Body of pancreas (tissue), 4 donors: ENCODE results near the gene DHX30. TPM values are rescaled to one million over a fixed set of nuclear protein-coding genes. Genes with fewer than 3 reads are reported as not detected.
"Not testable (repeated sequence)": the region's sequence is repeated elsewhere in the genome, so short reads cannot be mapped to it uniquely, and the experiment has no call there.

Experiments used
- ATAC-seq: fragments of 150-250 bp; one replicate; pipeline ENCODE4 v1.9.1; 2016
- DNase-seq, 4 donors: peaks; one replicate each; pipeline ENCODE4 v3.0.0-alpha.2; 2019
- H3K27ac ChIP-seq, 4 donors: fragments of 200-600 bp; sonication (generic); 1 replicate in 3 of 4; 2 replicates in 1 of 4; pipeline versions ENCODE4 v1.5.1 to v1.6.1; 2016 to 2019; ENCODE audit warnings: mild to moderate bottlenecking in 1 of 4, mixed read lengths in 1 of 4, moderate library complexity in 1 of 4
- H3K27me3 ChIP-seq, 2 donors: fragments of 200-600 bp; sonication (generic); one replicate each; pipeline ENCODE4 v1.6.0; 2016; ENCODE audit warnings: mild to moderate bottlenecking in 1 of 2
- H3K36me3 ChIP-seq, 2 donors: fragments of 200-600 bp; sonication (generic); replicated peaks in 1 of 2; 2 replicates each; pipeline ENCODE4 v1.5.1; 2016; ENCODE audit warnings: low read depth in 2 of 2; ENCODE audit not compliant: insufficient read depth in 1 of 2
- H3K4me1 ChIP-seq: fragments of 200-600 bp; sonication (generic); one replicate; pipeline ENCODE4 v1.6.0; 2016
- H3K4me3 ChIP-seq, 2 donors: fragments of 200-600 bp; sonication (generic); 1 replicate in 1 of 2; 2 replicates in 1 of 2; pipeline ENCODE4 v1.5.1; 2016 to 2019
- H3K9me3 ChIP-seq, 3 donors: fragments of 200-600 bp; sonication (generic); 1 replicate in 2 of 3; 2 replicates in 1 of 3; pipeline ENCODE4 v1.5.1; 2016
- POLR2A ChIP-seq, 3 donors: fragments of 450-650 bp; IDR thresholded peaks; one replicate each; pipeline ENCODE4 v1.6.1; 2016; ENCODE audit warnings: antibody characterized with exemption in 3 of 3, mild to moderate bottlenecking in 2 of 3
- WGBS, 2 donors: methylation state at CpG; one replicate each; pipeline ENCODE4 v1.1.5; 2017; 5-methylcytosine and 5-hydroxymethylcytosine counted together
- intact Hi-C: fragments of 100-400 bp; cut with DNase I; formaldehyde crosslinking; loops from one replicate; pipeline ENCODE4 v1.15.1; 2023
- total RNA-seq, 2 donors: library from RNA; depleted of rRNA; stranded (reverse); fragments of >200 nt; gene quantifications; one replicate each; pipeline ENCODE4 v1.1.0, GENCODE V29; 2016
- TF ChIP-seq, protein P1 (sequence below), 7 experiments: fragments of 450-650 bp in 4 of 7; fragments of 200-600 bp in 3 of 7; sonication (generic) in 3 of 7; IDR thresholded peaks; one replicate each; pipeline ENCODE4 v1.5.1; 2016 to 2019; ENCODE audit warnings: antibody characterized with exemption in 7 of 7

Gene DHX30
- total RNA-seq, 2 donors from 2014 or later, result 28.3 to 50.4 TPM

DNA sequence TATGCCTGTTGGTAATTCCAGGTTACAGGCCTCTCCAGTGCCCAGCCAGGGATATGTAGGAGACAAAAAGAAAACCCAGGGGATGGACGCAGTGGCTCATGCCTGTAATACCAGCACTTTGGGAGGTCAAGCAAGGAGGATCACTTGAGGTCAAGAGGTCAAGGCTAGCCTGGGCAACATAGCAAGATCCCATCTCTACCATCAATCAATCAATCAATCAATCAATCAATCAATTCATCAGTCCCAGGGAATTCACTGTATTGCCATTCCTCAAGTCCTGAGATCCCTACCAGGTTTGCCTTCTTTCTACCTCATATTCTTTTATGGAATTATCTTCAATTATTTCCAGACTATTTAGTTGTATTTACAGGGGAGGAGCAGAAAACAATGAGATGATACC is 82.2 kb downstream of the DHX30 start:
- 92 to 94% methylated on average over 1 of the region's 1 CpG for WGBS, 2 donors
- Histone ChIP-seq H3K9me3 (no peaks in the 10 kb centered on the region), H3K27ac (no peak overlapping the region), H3K4me3 (no peak overlapping the region), H3K4me1 (peaks cover 7% of the 10 kb centered on the region), H3K27me3 (no peaks in the 10 kb centered on the region), H3K36me3 (no peaks in the 10 kb centered on the region)
- ATAC-seq, result no peak
- intact Hi-C loops, result no loop called here
- TF ChIP-seq, protein P1, sequence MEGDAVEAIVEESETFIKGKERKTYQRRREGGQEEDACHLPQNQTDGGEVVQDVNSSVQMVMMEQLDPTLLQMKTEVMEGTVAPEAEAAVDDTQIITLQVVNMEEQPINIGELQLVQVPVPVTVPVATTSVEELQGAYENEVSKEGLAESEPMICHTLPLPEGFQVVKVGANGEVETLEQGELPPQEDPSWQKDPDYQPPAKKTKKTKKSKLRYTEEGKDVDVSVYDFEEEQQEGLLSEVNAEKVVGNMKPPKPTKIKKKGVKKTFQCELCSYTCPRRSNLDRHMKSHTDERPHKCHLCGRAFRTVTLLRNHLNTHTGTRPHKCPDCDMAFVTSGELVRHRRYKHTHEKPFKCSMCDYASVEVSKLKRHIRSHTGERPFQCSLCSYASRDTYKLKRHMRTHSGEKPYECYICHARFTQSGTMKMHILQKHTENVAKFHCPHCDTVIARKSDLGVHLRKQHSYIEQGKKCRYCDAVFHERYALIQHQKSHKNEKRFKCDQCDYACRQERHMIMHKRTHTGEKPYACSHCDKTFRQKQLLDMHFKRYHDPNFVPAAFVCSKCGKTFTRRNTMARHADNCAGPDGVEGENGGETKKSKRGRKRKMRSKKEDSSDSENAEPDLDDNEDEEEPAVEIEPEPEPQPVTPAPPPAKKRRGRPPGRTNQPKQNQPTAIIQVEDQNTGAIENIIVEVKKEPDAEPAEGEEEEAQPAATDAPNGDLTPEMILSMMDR (IDR thresholded peaks at IDR 0.05), result no peak
- no peak for DNase-seq

DNA sequence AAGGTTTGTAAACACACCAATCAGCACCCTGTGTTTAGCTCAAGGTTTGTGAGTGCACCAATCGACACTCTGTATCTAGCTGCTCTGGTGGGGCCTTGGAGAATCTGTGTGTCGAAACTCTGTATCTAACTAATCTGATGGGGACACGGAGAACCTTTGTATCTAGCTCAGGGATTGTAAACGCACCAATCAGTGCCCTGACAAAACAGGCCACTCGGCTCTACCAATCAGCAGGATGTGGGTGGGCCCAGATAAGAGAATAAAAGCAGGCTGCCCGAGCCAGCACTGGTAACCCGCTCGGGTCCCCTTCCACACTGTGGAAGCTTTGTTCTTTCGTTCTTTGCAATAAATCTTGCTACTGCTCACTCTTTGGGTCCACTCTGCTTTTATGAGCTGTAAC is 85.1 kb downstream of the DHX30 start:
- peaks cover 19% of the 10 kb centered on the region for H3K4me1 ChIP-seq
- H3K27ac ChIP-seq, H3K4me3 ChIP-seq, H3K36me3 ChIP-seq, H3K9me3 ChIP-seq, ATAC-seq, intact Hi-C loops, H3K27me3 ChIP-seq, DNase-seq: not testable (repeated sequence)
- WGBS, 2 donors, result 77 to 89% methylated on average over 9 of the region's 9 CpGs

DNA sequence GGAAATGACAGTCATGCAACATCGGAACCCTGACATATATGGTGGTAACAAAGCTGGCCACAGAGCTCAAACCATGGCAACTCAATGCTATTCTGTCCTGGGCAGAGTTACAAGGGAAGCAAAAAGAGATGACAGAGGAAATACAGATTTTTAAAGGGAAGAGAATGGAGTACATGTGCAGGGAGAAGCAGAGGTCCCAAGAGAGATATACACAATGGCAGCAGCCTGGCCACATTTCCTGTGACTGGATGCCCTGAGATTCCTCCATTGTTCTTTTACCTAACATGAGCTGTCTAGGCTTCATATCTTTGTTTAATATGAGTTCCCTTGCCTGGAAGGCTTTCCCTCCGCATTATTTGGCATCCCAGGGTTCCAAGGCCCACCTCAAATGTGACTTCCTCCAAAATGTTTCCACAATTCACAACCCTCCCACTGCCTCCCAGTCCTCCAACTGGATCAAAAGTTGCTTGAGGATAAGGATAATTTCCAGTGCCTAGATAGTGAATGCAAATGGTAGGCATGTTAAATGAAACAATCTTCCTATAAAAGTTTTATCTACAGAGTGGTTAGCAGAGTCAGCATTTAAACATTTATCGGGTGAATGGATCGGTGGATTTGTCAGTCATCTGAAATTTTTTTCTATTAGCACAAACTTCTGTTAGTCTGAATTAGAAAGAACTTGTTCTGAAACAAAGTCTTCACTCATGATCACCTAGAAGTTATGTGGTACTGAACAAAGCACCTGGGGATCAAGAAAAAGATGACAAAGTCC is 86.2 kb downstream of the DHX30 start:
- H3K9me3 ChIP-seq, result no peaks in the 10 kb centered on the region
- peaks cover 19% of the 10 kb centered on the region for H3K4me1 ChIP-seq
- TF ChIP-seq, protein P1 (IDR thresholded peaks at IDR 0.05), result no peak
- no peak for TF ChIP-seq POLR2A (IDR thresholded peaks at IDR 0.05)
- WGBS, 2 donors, result 94 to 96% methylated on average over 4 of the region's 4 CpGs
- peaks cover 3 to 7% of the 10 kb centered on the region in 2 donors for H3K36me3 ChIP-seq
- no peak for ATAC-seq
- no peak overlapping the region for H3K27ac ChIP-seq
- intact Hi-C loops, result no loop called here
- H3K27me3 ChIP-seq, result no peaks in the 10 kb centered on the region
- no peak overlapping the region for H3K4me3 ChIP-seq
- no peak for DNase-seq

DNA sequence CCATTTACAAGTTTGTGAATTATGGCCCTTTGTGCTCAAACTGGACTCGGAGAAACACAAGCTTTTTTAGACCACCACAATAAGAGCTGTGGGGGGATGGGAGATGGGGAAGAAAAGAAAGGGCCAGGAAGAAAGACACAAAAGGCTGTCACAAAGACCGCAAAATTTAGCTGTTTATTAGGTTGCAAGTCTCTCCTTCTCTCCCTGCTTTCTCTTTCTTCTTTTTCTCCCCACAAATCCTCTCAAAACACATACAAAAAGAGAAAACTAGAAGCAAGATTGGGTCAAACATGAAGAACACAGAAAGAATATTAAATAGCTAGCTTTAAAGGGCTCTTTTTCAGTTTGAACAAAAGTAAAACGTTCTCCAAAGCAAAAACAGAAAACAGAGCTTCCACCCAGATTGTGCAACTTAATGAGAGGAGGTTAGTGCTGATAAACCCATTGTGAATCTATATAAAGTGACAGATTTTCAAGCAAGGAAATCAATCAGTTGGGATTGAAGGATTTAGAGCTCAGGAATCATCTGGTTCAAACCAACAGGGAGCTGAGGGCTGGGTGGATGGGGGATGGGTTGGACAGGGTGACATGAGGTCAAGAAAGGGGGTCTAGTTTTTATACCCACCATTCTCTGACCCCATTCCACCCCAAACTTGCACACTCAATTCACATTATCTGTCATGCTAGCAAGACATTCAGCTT is 87.3 kb downstream of the DHX30 start:
- TF ChIP-seq, protein P1 (IDR thresholded peaks at IDR 0.05), result no peak
- no peak for TF ChIP-seq POLR2A (IDR thresholded peaks at IDR 0.05)
- DNase-seq (no peak), ATAC-seq (no peak)
- Histone ChIP-seq H3K36me3 (peaks cover 3 to 7% of the 10 kb centered on the region in 2 donors), H3K27me3 (no peaks in the 10 kb centered on the region), H3K4me1 (peaks cover 19% of the 10 kb centered on the region), H3K27ac (peak overlapping the region in 1 of 4 donors; percentile 8), H3K4me3 (no peak overlapping the region), H3K9me3 (no peaks in the 10 kb centered on the region)
- WGBS, 2 donors, result 61 to 72% methylated on average over 3 of the region's 3 CpGs
- intact Hi-C loops, result no loop called here

DNA sequence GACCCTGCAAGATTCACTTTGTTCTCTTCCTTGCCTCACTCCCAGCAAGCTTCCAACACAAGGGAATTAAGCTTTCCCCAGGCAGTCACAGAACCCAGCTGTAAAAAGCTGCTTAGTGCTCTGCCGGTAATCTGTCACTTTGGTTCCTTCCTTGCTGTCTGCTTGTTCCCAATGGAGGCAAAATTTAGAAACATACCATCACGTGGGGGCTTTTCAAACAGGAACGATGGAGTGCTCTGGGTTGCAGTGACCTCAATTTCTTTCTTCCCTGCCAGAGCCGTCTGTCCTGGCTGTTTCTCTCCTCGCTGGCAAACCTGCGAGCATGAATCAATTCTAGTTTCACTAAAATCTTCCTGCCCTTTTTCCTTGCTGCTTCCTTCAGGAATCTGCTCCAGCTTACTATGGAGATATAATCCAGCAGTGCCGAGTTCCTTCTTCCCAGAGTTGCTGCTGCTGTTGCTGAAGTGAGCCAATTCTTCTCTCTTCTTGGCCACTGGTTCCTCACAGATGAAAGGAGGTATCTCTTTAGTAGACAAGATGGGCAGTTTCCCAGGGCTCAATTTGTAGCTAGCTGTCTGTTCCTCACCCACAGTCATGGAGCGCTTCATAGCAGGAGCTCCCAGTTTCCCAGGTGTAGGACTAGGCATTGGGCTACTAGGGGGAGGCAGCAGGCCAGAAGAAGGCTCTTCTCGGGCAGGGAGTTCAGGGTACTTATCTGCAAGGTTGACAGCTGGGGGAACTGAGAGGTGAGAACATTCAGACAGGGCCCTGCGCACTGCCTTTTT is 88.1 kb downstream of the DHX30 start:
- ATAC-seq (peak; percentile 55), DNase-seq (peak in 2 of 4 donors; percentile 19 to 31)
- 81 to 85% methylated on average over 9 to 10 of the region's 10 CpGs for WGBS, 2 donors
- Histone ChIP-seq H3K9me3 (no peaks in the 10 kb centered on the region), H3K36me3 (peaks cover 3 to 7% of the 10 kb centered on the region in 2 donors), H3K27me3 (no peaks in the 10 kb centered on the region), H3K27ac (peak overlapping the region in 1 of 4 donors; percentile 8), H3K4me1 (peaks cover 19% of the 10 kb centered on the region), H3K4me3 (no peak overlapping the region)
- TF ChIP-seq POLR2A (IDR thresholded peaks at IDR 0.05), result no peak
- TF ChIP-seq, protein P1 (IDR thresholded peaks at IDR 0.05), result no peak
- intact Hi-C loops, result no loop called here
